GM12864 (cell line): ENCODE data around the gene FAM149B1.

Experiments used
- DNase-seq: peaks from one replicate; pipeline ENCODE4 v3.0.0-alpha.2; 2011; ENCODE audit warnings: low read depth
- H3K4me3 ChIP-seq: 2 replicates; pipeline ENCODE4 v1.5.1; 2011; ENCODE audit warnings: mild to moderate bottlenecking, low read depth, low read length, control low read depth
- TF ChIP-seq, protein P1 (sequence below): IDR thresholded peaks from 2 replicates; pipeline ENCODE4 v1.5.1; 2011; ENCODE audit warnings: low read depth, mild to moderate bottlenecking, moderate library complexity, low read length, control low read depth, inconsistent platforms; ENCODE audit errors: missing control alignments

The FAM149B1 gene

DNA sequence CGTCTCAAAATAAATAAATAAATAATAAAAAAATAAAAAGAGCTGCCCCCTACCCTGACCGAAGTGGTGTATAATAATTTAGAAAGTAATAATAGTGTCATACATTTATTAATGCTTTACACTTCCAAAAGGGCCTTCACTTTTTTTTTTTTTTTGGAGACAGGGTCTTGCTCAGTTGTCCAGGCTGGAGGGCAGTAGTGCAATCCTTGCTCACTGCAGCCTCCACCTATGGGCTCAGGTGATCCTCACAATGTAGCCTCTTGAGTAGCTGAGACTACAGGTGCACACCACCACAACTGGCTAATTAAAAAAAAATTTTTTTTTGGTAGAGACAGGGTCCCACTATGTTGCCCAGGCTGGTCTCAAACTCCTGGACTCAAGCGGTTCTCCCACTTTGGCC, 1.4 kb downstream of the FAM149B1 start:
- TF ChIP-seq, protein P1, sequence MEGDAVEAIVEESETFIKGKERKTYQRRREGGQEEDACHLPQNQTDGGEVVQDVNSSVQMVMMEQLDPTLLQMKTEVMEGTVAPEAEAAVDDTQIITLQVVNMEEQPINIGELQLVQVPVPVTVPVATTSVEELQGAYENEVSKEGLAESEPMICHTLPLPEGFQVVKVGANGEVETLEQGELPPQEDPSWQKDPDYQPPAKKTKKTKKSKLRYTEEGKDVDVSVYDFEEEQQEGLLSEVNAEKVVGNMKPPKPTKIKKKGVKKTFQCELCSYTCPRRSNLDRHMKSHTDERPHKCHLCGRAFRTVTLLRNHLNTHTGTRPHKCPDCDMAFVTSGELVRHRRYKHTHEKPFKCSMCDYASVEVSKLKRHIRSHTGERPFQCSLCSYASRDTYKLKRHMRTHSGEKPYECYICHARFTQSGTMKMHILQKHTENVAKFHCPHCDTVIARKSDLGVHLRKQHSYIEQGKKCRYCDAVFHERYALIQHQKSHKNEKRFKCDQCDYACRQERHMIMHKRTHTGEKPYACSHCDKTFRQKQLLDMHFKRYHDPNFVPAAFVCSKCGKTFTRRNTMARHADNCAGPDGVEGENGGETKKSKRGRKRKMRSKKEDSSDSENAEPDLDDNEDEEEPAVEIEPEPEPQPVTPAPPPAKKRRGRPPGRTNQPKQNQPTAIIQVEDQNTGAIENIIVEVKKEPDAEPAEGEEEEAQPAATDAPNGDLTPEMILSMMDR, result no peak
- no peak overlapping the region for H3K4me3 ChIP-seq
- DNase-seq, result no peak

DNA sequence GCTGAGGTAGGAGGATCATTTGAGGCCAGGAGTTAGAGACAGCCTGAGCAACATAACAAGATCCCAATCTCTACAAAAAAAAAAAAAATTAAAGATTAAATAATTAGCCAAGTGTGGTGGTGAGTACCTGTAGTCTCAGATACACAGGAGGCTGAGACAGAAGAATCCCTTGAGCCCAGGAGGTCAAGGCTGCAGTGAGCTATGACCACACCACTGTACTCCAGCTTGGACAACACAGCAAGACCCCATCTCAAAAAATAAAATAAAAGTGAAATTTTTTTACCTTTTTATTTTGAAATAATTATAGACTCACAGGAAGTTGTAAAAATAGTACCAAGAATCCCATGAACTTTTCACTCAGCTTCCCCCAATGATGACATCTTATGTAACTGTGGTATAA, 4.9 kb downstream of the FAM149B1 start:
- no peak overlapping the region for H3K4me3 ChIP-seq
- no peak for DNase-seq
- TF ChIP-seq, protein P1, result no peak

DNA sequence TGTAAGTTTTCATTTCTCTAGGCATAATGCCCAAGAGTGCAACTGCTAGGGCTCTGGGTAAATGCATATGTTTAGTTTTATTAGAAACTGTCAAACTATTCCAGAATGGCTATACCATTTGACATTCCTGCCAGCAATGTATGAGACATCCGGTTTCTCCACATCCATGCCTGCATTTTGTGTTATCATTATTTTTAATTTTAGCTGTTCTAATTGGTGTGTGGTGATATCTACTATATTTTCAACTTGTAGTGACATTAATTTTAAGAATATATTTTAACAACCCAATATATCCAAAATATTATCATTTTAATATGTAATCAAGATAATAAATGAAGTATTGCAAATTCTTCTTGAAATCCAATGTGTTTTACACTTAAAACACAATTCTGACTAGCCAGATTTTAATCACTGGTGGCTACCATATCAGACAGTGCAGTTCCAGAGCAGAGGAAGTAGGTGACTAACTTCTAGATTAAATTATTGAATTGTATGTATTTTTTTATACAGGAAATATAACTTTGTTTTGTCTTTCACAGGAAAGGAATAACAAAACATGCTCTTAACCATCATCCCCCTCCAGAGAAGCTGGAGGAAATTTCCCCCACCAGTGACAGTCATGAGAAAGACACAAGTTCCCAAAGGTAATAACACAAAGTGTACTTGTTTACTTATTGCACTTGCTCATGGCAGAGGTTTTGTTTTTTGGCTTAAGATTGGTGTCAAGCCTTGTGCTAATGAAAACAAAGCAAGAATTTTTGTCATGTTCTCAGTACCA, 6.4 kb downstream of the FAM149B1 start:
- DNase-seq, result no peak
- no peak overlapping the region for H3K4me3 ChIP-seq
- TF ChIP-seq, protein P1, result no peak

DNA sequence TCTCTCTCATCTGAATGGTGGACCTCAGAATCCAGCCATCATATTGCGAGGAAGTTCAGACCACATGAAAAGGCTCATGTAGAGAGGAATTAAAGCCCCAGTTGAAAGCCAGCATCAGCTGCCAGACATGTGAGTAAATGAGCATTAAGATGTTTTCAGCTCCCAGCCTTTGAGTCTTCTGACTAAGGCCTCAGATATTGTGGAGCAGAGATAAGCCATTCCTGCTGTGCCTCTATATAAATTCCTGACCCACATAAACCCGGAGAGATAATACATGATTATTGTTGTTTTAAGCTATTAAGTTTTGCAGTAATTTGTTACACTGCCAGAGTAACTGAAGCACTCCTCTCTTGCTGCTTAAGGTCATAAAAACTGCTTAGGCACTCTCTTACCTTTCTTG, 14.6 kb downstream of the FAM149B1 start:
- no peak overlapping the region for H3K4me3 ChIP-seq
- TF ChIP-seq, protein P1, result no peak
- no peak for DNase-seq

DNA sequence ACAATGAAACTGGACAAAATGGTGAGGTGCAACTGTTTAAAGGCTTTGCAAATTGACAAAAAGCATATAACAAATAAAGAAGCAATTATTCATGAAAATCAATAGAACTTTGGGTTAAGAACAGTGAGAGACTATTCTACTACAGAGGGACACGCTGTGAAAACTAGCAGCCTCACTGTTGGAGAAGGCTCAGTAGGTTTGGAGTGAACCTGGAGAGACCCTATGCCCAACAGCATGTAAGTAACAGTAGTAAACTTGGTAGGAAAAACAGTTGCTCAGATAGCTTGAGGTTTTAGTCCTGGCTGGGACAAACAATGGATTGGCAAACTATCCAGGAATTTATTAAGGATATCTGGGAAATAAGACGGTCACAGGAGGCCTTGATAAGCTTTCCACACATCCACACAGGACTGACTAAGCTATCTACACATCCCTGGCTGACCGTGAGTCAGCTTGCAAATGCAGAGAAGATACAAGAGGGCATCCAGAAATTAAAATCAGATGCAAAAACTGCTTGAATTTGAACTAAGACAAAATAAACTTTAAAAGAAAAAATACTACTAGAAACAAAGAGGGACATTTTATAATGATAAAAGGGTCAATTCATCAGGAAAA, 15.9 kb downstream of the FAM149B1 start:
- no peak for DNase-seq
- H3K4me3 ChIP-seq, result no peak overlapping the region
- TF ChIP-seq, protein P1, result no peak

DNA sequence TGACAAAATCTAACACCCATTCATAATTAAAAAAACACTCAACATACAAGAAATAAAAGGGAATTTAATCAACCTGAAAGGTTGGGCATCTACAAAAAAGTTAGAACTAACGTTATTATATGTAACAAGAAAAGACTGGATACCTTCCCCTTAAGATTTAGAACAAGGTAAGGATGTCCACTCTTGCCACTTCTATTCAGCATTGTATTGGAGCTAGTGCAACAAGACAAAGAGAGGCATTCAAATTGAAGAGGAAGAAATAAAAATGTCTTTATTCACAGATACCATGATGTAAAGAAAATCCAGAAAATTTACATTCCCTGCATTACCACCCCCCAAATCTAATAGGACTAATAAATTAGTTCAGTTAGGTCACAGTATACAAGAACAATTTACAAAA, 18.3 kb downstream of the FAM149B1 start:
- TF ChIP-seq, protein P1, result no peak
- no peak for DNase-seq

More for the DNA sequence above, 18.3 kb downstream of the FAM149B1 start:
- no peak overlapping the region for H3K4me3 ChIP-seq
